H1 (cell line): ENCODE data around the gene CYP4A22.

ENCODE experiments used
- POLR2AphosphoS5 ChIP-seq: IDR thresholded peaks from 2 replicates; pipeline ENCODE4 v1.6.1; 2011; ENCODE audit warnings: low read depth, low read length
- TF ChIP-seq, protein P1 (sequence below), 3 experiments: IDR thresholded peaks; 1 replicate in 2 of 3; 2 replicates in 1 of 3; pipeline versions ENCODE4 v1.5.1 to v1.6.1; 2011; ENCODE audit warnings: low read length in 3 of 3, mild to moderate bottlenecking in 3 of 3, inconsistent platforms in 2 of 3, low read depth in 1 of 3, moderate library complexity in 1 of 3; ENCODE audit not compliant: insufficient read depth in 1 of 3; ENCODE audit errors: control extremely low read depth in 1 of 3

DNA sequence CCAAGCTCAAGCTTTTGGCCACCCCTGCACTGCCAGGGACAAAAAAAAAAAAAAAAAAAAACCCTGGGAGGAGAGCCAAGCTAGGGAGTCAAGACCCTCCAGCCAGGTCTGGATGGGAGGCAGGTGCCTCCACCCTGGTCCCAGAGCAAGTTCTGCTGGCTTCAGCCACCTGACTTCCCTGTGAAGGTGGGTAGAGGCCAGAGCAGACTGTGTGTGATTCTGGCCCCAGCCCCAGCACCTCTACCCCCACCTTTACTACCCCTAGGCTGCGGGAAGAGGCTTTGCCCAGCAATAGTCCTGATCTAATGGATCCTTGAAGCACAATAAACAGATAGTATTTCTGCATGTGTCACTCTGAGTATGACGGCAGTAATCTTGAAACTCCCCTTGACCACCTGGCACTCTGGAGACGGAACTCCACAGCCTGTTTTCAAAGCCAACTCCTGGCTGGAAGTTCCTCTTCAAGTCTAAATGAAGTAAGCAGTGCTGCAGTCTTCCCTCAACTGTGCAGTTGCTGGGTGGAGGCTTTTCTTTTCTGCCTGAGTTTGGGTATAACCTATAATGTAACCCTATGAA is 42.8 kb downstream of the CYP4A22 start:
- TF ChIP-seq, protein P1, sequence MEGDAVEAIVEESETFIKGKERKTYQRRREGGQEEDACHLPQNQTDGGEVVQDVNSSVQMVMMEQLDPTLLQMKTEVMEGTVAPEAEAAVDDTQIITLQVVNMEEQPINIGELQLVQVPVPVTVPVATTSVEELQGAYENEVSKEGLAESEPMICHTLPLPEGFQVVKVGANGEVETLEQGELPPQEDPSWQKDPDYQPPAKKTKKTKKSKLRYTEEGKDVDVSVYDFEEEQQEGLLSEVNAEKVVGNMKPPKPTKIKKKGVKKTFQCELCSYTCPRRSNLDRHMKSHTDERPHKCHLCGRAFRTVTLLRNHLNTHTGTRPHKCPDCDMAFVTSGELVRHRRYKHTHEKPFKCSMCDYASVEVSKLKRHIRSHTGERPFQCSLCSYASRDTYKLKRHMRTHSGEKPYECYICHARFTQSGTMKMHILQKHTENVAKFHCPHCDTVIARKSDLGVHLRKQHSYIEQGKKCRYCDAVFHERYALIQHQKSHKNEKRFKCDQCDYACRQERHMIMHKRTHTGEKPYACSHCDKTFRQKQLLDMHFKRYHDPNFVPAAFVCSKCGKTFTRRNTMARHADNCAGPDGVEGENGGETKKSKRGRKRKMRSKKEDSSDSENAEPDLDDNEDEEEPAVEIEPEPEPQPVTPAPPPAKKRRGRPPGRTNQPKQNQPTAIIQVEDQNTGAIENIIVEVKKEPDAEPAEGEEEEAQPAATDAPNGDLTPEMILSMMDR (IDR thresholded peaks at IDR 0.05; ENCODE audit: control extremely low read depth in 1 of 3, insufficient read depth in 1 of 3, low read depth in 1 of 3, low read length in 3 of 3), result no peak
- no peak for TF ChIP-seq POLR2AphosphoS5
